Spleen (tissue), 11 donors: Measurements from ENCODE around the gene TEX51. TPM values are rescaled to one million over a fixed set of nuclear protein-coding genes. Genes with fewer than 3 reads are reported as not detected.
A peak's percentile ranks its signal among the peaks of the same experiment; 100 is the strongest.

Source experiments
- DNase-seq: peaks from one replicate; pipeline ENCODE4 v3.0.0-alpha.2; 2020
- H3K27ac ChIP-seq, 8 donors: fragments of 200-600 bp; sonication (generic) in 7 of 8; 1 replicate in 4 of 8; 2 replicates in 4 of 8; pipeline versions ENCODE4 v1.5.0 to v1.8.0; 2016 to 2021; ENCODE audit warnings: inconsistent platforms in 4 of 8, mild to moderate bottlenecking in 4 of 8, moderate library complexity in 1 of 8
- H3K27me3 ChIP-seq, 7 donors: fragments of 200-600 bp; sonication (generic) in 6 of 7; replicated peaks in 1 of 7; 1 replicate in 4 of 7; 2 replicates in 3 of 7; pipeline versions ENCODE4 v1.5.0 to v1.8.0; 2016 to 2021; ENCODE audit warnings: inconsistent platforms in 3 of 7, mild to moderate bottlenecking in 1 of 7
- H3K36me3 ChIP-seq, 6 donors: fragments of 200-600 bp; sonication (generic) in 5 of 6; 1 replicate in 4 of 6; 2 replicates in 2 of 6; pipeline versions ENCODE4 v1.5.0 to v1.8.0; 2016 to 2021; ENCODE audit warnings: inconsistent platforms in 2 of 6
- H3K4me1 ChIP-seq, 6 donors: fragments of 200-600 bp; sonication (generic) in 5 of 6; 1 replicate in 3 of 6; 2 replicates in 3 of 6; pipeline versions ENCODE4 v1.5.0 to v1.8.0; 2016 to 2021; ENCODE audit warnings: inconsistent platforms in 3 of 6
- H3K4me3 ChIP-seq, 8 donors: fragments of 200-600 bp; sonication (generic) in 7 of 8; 1 replicate in 4 of 8; 2 replicates in 4 of 8; pipeline versions ENCODE4 v1.5.0 to v1.8.0; 2016 to 2021; ENCODE audit warnings: inconsistent platforms in 4 of 8, mild to moderate bottlenecking in 4 of 8, moderate library complexity in 2 of 8
- H3K9me3 ChIP-seq, 8 donors: fragments of 200-600 bp; sonication (generic) in 7 of 8; 1 replicate in 4 of 8; 2 replicates in 4 of 8; pipeline versions ENCODE4 v1.5.0 to v1.8.0; 2016 to 2021; ENCODE audit warnings: inconsistent platforms in 4 of 8
- CTCF ChIP-seq, 11 experiments: fragments of 200-600 bp in 7 of 11; fragments of 450-650 bp in 4 of 11; sonication (generic) in 4 of 11; IDR thresholded peaks in 8 of 11; conservative IDR thresholded peaks in 3 of 11; 1 replicate in 7 of 11; 2 replicates in 4 of 11; pipeline versions ENCODE4 v1.4.0 to v1.8.0; 2016 to 2021; ENCODE audit warnings: antibody characterized with exemption in 11 of 11, inconsistent platforms in 4 of 11, mild to moderate bottlenecking in 1 of 11
- POLR2A ChIP-seq, 3 donors: fragments of 450-650 bp; IDR thresholded peaks; one replicate each; pipeline ENCODE4 v1.5.1; 2017; ENCODE audit warnings: antibody characterized with exemption in 3 of 3, mild to moderate bottlenecking in 1 of 3
- POLR2AphosphoS5 ChIP-seq, 3 donors: sonication (generic); formaldehyde crosslinking; IDR thresholded peaks; one replicate each; pipeline ENCODE4 v1.5.1; 2017; ENCODE audit warnings: antibody characterized with exemption in 3 of 3
- WGBS, 5 donors: extraction: QIAGEN DNeasy Blood & Tissue Kit in 3 of 5; methylation state at CpG; one replicate each; pipeline versions ENCODE4 v1.1.5 to v1.1.7; 2013 to 2018; 5-methylcytosine and 5-hydroxymethylcytosine counted together
- intact Hi-C: fragments of 100-400 bp; cut with DNase I; formaldehyde crosslinking; loops from one replicate; pipeline ENCODE4 v1.15.0; 2023; ENCODE audit warnings: low total_unique reads
- polyA plus RNA-seq, 3 donors: library from polyadenylated mRNA; stranded (reverse); fragments of 200-250 nt; gene quantifications; one replicate each; pipeline ENCODE4 v1.2.1, GENCODE V29; 2013
- total RNA-seq, 7 donors: library from RNA; depleted of rRNA in 3 of 7; stranded (reverse); fragments of >200 nt in 3 of 7; fragmentation: NEBNext Ultra II Directional in 4 of 7; extraction: Animal tissue kit (Norgen Biotek cat#: 25700) in 4 of 7; gene quantifications; one replicate each; pipeline versions ENCODE4 v1.1.0 to v1.2.1, GENCODE V29; 2016 to 2021
- donor health status: healthy with polysubstance abuse.
- donor health status: DM: no; HTN: no; CAD: no; lungs with moderate emphysema.
- donor health status: DM: no; HTN: no; CAD: no.
- donor health status: Bipolar disorder and iron deficiency.
- donor health status: healthy.
- donor health status: DM: no; HTN: no; CAD: no.
- donor health status: DM: yes; HTN: yes; CAD: no.

Gene TEX51
- total and polyA plus RNA-seq, 10 donors, result not detected

- peak; percentile 39 for DNase-seq
- peaks cover 0 to 28% (median 11%) of the 10 kb centered on the region in 8 donors for H3K9me3 ChIP-seq
- H3K27me3 ChIP-seq, result peaks cover 0 to 40% (median 3%) of the 10 kb centered on the region in 7 donors
- WGBS, 5 donors, result 69 to 79% (median 73%) methylated on average over 5 to 6 of the region's 6 CpGs
- H3K4me3 ChIP-seq, result no peak overlapping the region
- no peak overlapping the region for H3K27ac ChIP-seq
- H3K4me1 ChIP-seq, result no peaks in the 10 kb centered on the region
- intact Hi-C loops, result no loop called here
- H3K36me3 ChIP-seq, result no peaks in the 10 kb centered on the region
- no peak for TF ChIP-seq CTCF (IDR thresholded peaks at IDR 0.05 in 8 of 11, conservative IDR thresholded peaks at IDR 0.05 in 3 of 11)
- no peak for TF ChIP-seq POLR2A (IDR thresholded peaks at IDR 0.05)
- no peak for TF ChIP-seq POLR2AphosphoS5 (IDR thresholded peaks at IDR 0.05)
Observed at GRCh38 chr2:126906781-126907180, 8.1 kb downstream of the TEX51 start.

GRCh38 chr2:126907671-126908070 is 9.0 kb downstream of the TEX51 start:
- Histone ChIP-seq H3K4me1 (no peaks in the 10 kb centered on the region), H3K36me3 (no peaks in the 10 kb centered on the region), H3K27me3 (peaks cover 0 to 32% (median 3%) of the 10 kb centered on the region in 7 donors), H3K4me3 (no peak overlapping the region), H3K9me3 (peaks cover 0 to 25% (median 11%) of the 10 kb centered on the region in 8 donors), H3K27ac (no peak overlapping the region)
- WGBS, 5 donors, result 64 to 77% (median 72%) methylated on average over 12 of the region's 12 CpGs
- intact Hi-C loops, result no loop called here
- TF ChIP-seq CTCF (IDR thresholded peaks at IDR 0.05 in 8 of 11, conservative IDR thresholded peaks at IDR 0.05 in 3 of 11) (no peak), POLR2A (IDR thresholded peaks at IDR 0.05) (no peak), POLR2AphosphoS5 (IDR thresholded peaks at IDR 0.05) (no peak)
- peak; percentile 66 for DNase-seq

GRCh38 chr2:126908721-126909177 is 10.1 kb downstream of the TEX51 start:
- H3K4me1 ChIP-seq, result no peaks in the 10 kb centered on the region
- no peak overlapping the region for H3K27ac ChIP-seq
- peaks cover 0 to 31% (median 3%) of the 10 kb centered on the region in 7 donors for H3K27me3 ChIP-seq
- H3K36me3 ChIP-seq, result no peaks in the 10 kb centered on the region
- TF ChIP-seq POLR2AphosphoS5 (IDR thresholded peaks at IDR 0.05) (no peak), POLR2A (IDR thresholded peaks at IDR 0.05) (no peak), CTCF (IDR thresholded peaks at IDR 0.05 in 8 of 11, conservative IDR thresholded peaks at IDR 0.05 in 3 of 11) (no peak)
- peaks cover 0 to 17% (median 10%) of the 10 kb centered on the region in 8 donors for H3K9me3 ChIP-seq
- 55 to 75% (median 71%) methylated on average over 10 of the region's 10 CpGs for WGBS, 5 donors
- no peak overlapping the region for H3K4me3 ChIP-seq
- intact Hi-C loops, result no loop called here
- peak; percentile 61 for DNase-seq

- Histone ChIP-seq H3K27me3 (peaks cover 0 to 31% (median 3%) of the 10 kb centered on the region in 7 donors), H3K27ac (no peak overlapping the region), H3K36me3 (no peaks in the 10 kb centered on the region), H3K9me3 (peaks cover 0 to 11% (median 4%) of the 10 kb centered on the region in 8 donors), H3K4me3 (no peak overlapping the region), H3K4me1 (no peaks in the 10 kb centered on the region)
- TF ChIP-seq POLR2AphosphoS5 (IDR thresholded peaks at IDR 0.05) (no peak), CTCF (IDR thresholded peaks at IDR 0.05 in 8 of 11, conservative IDR thresholded peaks at IDR 0.05 in 3 of 11) (no peak), POLR2A (IDR thresholded peaks at IDR 0.05) (no peak)
- no peak for DNase-seq
- intact Hi-C loops, result no loop called here
- WGBS, 5 donors, result 62 to 79% (median 73%) methylated on average over 6 of the region's 6 CpGs
Observed at GRCh38 chr2:126909366-126909765, 10.7 kb downstream of the TEX51 start.
